Bone marrow (tissue), 2 donors: ENCODE results near the gene PPP3CA.
"Not testable (repeated sequence)": the region's sequence is repeated elsewhere in the genome, so short reads cannot be mapped to it uniquely, and the experiment has no call there.

Experiments
- DNase-seq, 2 donors: peaks; one replicate each; lab custom pipeline; 2025; lab: John Stamatoyannopoulos, UW

Gene PPP3CA

DNA sequence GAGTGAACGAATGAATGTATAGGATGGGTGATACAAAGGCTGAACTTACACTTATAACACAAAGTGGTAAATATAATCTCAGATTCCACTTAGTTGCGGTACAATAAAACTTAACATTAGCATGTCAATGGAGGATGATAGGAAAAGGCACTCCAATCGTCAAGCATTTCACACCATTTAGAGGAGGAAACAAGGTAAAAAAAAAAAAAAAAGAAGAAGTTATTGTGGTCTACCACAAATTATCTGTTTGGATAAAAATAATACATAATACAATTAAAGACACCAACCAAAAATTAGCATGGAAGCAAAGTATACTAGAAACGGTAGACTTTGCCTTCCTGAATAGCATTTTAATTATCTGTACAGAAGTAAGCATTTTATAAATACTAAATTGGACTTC lies 205.5 kb downstream of the PPP3CA start:
- no peak for DNase-seq

DNA sequence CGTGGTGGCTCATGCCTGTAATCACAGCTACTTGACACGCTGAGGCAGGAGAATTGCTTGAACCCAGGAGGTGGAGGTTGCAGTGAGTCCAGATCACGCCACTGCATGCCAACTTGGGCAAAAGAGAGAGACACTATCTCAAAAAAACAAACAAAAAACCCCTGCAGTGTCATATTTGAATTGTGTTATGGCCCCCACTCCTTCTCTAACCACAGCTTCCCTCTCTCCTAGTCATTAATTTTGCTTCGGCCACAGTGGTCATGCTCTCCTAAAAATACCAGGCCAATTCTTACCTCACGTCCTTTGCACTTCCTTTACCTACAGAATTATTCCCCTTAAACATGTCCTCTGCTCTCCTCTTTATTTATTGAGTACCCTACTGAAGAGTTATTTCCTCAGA lies 206.1 kb downstream of the PPP3CA start:
- no peak for DNase-seq

DNA sequence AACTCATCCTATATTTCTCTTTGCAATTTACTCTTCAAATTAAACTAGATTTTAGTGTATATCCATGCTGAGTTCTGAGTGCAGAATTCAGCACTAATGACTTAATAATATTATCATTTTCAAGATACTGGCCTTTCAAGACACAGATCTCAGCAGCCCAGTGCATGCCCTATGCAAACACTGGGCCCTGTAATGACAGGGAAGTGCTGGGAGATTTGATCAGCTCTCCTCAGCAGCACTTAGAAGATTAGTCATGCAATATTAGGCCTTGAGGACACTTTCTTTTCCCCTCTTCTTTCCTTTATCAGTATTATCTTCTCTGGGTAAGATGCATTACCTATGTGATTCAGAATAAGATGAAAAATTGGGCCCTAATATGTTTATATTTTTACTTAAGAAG lies 207.1 kb downstream of the PPP3CA start:
- no peak for DNase-seq

DNA sequence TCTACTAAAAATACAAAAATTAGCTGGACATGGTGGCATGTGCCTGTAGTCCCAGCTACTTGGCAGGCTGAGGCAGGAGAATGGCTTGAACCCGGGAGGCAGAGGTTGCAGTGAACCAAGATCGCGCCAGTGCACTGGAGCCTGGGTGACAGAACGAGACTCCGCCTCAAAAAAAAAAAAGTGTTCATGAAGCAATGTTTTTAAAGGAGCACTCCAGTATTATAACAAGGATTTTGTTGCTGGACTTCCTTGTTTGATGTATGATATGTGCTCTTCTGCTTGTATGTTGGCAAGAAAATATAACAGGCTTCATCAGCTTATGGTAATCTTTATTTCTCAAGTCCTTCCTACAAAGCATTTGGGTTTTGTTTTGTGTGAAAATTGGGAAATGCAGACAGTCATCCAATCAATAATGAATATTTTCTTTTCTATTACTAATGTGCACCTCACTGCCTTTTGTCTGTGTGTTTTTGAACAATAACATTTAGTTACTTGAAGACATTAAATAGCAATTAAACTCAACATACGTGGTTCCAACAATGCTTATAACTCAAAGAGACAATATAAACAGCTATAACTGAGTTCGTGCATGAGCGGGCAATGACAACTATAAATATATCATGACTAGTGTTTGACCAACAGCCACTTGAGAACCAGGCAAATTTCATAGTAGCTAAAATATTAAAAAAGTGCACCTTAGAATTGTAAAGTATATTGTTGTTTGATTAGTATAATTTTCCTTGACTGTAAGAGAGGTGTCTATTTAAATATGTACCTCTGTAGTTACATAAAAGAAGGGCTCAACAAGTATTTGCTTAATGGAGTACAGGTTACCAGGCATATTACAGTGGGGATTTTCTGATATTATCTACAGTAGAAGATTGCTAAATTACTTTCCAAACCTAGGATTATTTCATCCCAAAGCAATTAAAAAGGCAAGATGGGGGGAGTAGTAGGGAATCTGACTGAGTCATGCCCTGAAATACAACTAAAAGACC lies 210.7 kb downstream of the PPP3CA start:
- no peak for DNase-seq

DNA sequence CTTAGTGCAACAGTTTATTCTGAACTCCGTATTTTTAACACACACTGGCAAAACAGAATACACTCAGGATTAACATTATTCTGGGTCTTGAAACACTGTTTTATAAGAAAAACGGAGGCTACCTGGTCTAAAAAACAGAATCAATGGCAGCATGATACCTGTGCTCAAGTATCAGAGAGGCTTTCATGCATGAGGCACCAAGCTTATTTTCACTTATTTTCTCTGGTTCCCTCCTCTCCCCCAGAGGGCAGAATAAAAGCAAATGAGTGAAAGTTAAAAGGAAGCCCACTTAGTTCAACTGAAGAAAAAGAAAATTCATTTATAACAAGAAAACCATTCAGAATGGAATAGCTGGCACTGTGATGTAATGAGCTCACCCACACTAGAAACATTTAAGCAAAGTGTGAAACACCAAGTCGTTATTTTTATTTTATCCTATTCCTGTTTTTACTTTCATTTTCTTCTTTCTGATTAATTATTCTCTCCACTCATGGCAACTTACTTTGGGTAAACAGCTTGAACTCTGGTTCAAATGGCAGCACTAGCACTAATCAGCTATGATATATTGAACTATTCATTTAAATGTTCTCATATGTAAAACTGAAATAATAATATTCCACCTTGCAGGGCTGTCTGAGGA lies 211.8 kb downstream of the PPP3CA start:
- no peak for DNase-seq

DNA sequence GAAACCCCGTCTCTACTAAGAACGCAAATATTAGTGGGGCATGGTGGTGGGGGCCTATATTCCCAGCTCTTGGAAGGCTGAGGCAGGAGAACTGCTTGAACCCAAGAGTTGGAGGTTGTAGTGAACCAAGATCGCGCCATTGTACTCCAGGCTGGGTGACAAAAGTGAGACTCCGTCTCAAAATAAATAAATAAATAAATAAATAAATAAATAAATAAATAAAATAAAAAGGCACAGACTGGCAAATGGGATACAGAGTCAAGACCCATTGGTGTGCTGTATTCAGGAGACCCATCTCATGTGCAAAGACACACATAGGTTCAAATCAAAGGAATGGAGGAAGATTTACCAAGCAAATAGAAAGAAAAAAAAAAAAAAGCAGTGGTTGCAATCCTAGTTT lies 216.3 kb downstream of the PPP3CA start:
- not testable (repeated sequence) for DNase-seq

DNA sequence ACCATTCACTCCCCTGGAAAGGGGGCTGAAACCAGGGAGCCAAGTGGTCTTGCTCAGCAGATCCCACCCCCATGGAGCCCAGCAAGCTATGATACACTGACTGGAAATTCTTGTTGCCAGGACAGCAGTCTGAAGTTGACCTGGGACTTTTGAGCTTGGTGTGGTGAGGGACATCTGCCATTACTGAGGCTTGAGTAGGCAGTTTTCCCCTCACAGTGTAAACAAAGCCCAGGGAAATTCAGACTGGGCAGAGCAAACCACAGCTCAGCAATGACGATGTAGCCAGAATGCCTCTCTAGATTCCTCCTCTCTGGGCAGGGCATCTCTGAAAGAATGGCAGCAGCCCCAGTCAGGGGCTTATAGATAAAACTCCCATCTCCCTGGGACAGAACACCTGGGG lies 218.4 kb downstream of the PPP3CA start:
- not testable (repeated sequence) for DNase-seq

DNA sequence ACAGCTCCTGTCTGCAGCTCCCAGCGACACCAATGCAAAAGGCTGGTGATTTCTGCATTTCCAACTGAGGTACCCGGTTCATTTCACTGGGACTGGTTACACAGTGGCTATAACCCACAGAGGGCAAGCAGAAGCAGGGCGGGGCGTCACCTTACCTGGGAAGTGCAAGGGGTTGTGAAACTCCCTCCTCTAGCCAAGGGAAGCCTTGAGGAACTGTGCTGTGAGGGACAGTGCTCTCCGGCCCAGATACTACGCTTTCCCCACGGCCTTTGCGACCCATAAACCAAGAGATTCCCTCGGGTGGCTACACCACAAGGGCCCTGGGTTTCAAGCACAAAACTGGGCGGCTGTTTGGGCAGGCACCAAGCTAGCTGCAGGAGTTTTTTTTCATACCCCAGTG lies 218.9 kb downstream of the PPP3CA start:
- no peak for DNase-seq

DNA sequence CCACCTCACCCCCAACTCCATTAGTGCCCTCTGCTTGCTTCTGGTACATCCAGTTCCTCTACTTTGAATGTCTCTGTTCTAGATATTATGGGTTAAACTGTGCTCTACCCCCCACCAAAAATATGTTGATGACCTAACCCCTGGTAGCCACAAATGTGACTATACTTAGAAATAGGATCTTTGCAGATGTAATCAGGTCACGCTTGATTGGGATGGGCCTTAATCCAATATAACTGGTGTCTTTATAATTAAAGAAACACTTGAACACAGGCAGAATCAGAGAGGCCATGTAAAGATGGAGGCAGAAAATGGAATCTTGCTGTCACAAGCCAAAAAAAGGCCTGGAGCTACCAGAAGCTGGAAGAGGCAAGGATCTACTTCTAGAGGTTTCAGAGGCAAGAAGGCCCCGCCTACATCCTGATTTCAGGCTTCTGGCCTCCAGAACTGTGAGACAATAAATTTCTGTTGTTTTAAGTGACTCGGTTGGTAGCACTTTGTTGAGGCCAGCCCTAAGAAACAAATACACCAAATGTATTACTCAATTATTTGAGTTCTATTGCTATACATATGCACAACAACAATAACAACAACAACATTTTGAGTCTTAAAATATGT lies 220.0 kb downstream of the PPP3CA start:
- no peak for DNase-seq

DNA sequence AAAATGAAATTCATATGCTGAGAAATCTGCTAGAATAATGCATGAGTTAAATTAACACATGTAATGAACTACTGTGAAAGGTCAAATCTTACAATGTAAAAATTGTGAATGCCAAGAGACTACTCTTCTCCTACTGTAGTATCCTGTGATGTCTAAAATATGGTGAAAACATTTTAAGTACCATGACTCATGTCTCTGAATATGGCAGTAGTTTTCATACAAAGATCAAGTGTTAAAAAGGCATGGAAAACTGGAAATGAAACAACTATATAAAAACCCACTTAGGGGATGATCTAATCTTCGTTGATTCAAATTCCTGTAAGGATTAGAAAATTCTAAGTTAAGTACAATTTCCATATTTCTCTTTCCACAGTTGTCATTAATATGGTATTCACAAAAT lies 221.3 kb downstream of the PPP3CA start:
- no peak for DNase-seq

DNA sequence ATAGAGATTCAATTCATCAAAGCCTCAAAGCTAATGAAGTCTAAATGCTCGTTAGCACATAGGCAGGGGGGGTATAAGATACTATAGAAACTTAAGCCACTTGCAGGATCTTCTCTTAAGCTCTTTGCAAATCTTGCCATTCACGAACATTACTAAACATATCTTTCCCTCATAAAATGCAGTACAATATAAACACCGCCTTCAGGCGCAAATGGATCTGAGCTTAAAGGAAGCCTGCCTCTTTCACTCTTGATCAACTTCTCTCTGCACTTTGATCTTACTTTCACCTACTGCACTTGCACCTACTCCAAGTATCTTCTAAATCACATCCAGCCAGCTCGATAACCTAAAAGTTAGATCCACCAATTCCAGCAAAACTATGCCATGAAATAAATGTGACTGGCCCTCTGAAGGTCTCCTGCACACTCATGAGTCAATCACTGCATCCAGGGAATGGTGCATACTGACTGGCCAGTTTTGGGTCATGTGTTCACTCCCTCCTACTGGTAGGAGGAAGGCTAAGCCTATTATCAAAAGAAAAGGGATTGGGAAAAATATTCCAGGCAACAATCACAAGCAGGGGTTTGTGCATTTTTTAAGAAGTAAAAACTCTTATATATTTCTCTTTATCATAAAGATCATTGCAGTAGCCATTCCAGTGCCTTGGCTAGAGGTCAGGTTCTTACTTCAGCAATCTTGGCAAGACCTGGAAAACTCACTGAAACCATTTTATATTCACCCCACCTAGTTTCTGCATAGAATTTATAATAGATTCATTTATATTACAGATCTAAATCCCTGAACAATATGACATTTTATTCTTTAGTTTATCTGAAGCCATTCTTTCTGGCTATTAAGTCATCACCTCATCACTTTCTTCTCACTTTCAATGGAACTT lies 222.0 kb downstream of the PPP3CA start:
- DNase-seq = no peak

DNA sequence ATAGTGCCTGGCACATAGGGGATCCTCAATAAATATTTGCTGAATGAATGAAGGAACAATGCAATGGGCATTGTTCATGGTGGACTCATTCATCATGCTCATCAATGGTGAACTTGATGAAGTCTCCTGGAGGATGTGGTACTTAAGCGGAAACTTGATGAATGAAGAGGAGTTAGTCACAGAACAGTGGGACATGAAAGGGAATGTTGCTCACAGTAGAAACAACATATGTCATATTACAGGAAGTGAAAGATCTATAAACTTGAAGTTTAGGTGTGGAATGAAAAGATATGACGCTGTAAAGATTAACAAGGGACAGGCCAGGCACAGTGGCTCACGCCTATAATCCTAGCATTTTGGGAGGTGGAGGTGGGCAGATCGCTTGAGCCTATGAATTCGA lies 224.1 kb downstream of the PPP3CA start:
- DNase-seq = no peak

DNA sequence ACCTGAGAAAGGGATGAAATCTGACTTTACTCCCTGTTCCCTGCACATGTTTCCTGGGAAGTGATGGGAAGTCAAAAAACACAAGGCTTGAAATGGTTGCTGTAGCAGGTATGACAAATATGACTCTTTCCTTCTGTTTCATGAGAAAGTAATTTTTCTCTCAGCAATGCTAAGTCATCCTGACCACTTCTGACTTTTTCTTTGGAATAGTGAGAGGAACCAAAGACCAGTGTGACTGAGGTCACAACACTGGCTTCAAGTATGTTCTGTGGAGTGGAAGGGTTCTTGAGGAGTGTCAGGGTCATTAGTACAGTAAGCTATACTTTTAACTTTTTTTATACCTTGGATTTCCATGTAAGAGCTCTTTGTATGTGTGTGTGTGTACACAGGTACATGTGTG lies 225.3 kb downstream of the PPP3CA start:
- no peak for DNase-seq

DNA sequence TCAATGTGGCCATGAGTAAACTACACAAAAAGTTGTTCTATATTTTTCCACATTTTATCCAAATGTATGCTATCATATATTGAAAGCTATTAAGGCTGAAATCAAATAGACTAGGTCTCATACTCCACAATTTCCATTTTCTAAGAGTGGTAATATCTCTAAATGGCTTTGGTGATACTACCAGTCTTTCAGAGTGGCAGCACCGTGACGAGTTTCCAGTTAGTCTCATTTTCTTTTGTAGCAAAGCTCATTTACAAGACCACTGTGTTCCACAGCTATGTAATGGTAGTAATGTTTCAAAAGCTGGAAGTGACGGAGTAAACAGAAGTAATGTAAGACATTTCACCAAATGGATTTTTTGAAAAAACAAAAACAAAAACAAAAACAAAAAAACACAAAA lies 228.2 kb downstream of the PPP3CA start:
- DNase-seq = no peak

DNA sequence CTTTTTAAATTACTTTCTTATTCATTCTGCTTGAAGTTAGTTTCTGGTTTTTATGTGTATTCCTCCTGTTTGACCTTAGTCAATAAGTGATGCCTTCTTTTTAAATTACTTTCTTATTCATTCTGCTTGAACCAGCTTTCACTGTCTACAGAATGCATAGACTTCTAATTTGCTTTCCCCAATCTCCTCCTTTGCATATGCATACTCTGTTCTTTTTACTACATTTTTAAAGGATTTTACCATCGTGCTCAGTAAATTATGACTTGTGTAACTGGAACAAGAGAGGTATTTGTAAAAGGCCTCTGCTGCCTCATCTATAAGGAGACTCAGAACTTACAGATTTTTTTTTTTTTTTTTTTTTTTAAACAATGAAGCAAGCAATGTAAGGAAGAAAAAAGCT lies 228.7 kb downstream of the PPP3CA start:
- DNase-seq = no peak

DNA sequence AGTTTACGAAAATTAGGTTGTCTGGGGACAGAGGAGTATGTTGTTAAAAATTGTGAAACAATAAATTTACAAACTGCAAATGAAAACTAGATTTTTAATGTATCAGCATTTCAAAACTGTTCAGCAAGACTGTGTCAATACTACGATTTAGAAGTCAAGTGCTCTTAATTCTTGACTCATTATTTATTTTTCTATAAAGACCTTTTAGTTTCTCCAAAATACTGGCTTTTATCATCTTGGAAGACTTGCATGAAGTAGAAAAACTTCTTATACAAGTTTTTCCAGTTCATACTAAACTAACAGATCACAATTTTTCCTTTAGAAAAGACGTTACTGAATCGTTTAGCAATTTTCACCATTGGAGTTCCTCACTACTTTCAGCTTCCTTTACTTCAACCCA lies 231.4 kb downstream of the PPP3CA start:
- DNase-seq = no peak

DNA sequence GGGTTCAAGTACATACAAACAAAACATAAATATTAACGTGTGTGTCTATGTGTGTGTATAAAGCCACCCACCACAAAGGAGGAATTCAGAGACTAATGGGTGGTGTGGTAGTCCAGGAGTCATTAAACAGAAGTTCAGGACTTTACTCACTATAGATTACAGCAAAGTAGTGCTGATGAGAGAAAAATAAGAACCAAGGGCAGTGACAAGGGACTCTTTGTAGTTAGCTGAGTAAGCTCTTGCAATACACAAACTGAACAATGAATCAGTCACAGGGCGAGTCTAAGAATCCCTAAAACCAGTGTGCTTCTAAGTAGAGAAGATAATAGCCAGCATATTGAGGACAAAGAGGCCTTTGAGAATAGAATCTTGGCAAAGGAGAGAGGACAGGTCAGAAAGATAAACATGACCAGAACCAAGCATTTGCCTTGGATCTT lies 232.4 kb downstream of the PPP3CA start:
- no peak for DNase-seq

DNA sequence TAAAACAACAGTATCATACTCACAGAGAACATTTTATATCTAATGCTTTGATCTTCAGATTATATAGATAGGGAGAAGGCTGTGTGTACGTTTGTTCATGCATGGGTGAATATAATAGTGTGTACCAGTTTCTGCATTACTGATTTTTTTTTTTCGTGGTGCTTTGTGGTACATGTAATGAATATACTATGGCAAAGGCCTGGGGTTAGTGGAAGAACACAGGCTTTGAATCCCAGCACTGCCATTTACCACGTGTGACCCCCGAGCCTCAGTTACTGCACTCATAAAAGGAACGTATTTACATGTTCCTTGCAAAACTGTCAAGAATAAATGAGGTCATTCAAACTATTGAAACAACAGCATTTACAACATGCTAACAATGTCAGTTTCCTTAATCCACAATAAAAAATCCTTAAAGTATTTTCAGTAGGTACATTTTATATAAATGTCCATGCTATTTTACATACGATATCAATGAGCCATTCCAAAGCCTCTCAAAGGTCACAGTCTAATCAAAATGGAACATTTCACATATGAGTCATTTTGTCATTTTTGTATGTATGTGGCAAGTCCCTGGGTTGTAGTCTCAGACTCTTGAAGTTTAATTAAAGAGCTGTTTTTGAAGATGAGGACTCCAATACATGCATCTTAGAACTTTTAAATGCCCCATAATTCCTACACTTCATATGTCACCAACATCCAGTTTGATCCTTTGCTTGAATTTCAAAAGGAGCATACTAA lies 242.8 kb downstream of the PPP3CA start:
- peak in 1 of 2 donors; percentile 22 for DNase-seq

DNA sequence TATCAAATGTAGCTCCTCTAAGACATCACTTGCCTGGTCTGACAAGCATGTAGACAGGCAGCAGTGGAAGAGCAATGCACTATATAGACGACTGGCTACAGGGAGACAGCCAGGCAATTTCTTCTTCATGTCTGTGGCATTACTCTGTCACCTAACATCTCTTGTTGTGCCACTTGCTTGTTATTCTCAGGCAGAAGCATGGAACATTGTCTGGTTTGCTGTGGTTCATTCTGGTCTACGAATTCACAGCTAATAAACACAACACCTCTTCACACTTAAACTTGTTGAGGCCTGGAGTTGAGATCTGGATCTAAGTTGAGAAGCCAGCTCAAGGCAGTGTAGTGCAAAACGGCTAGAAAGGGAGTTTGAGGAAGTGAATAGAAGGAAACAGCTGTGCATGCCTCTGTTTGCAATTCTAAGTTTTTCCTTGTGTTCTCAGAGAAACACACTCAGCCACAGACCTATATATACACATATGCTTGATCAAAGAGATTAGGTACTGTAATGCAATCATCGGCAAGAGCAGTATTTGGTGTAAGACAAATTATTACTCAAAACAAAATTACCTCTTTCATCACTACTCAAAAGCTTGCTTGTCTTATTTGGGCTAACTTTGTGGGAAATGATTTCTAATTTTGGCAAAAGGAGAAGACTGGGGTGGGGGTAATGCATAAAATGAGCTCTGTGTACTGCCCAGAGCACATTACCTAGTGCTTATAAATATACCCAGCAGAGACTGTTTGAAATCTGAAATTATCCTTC lies 243.8 kb downstream of the PPP3CA start:
- DNase-seq = peak in 1 of 2 donors; percentile 97

DNA sequence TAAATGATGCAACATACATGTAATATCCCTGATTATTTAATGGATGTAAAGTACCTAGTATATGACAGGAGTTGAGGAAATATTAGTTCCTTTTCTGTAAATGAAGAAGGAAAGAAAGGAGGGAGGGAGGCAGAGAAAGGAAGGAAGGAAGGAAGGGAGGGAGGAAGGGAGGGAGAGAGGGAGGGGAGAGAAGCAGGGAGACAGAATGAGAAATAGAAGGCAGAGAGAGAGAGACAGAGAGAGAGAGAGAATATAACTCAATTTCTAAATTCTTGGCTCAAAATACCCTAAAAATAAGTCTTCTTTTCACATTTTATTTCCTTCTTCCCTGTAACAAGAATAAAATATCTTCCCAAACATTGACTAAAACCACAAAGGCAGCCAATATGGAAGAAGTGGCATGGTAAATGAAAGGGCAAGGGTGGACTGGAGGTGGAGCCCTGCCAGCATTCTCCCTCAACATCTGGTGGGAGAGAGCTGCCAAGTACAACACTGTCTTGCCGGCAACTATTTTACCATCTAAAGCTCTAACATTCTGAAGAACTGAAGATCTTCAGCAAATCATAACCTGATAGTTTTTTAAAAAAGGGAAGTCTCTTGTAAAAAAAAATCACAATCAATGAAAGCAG lies 245.1 kb downstream of the PPP3CA start:
- DNase-seq = no peak
